GM12873 (cell line): ENCODE measurements around the gene ITGA6.

Experiments
- TF ChIP-seq, protein P1 (sequence below): IDR thresholded peaks from 2 replicates; pipeline ENCODE4 v1.5.1; 2012; ENCODE audit warnings: low read depth, mild to moderate bottlenecking, moderate library complexity, low read length, control low read depth; ENCODE audit not compliant: insufficient read depth; ENCODE audit errors: missing control alignments

ITGA6 gene

GRCh38 chr2:172427256-172427989 lies at the start of gene ITGA6:
Gene ITGA6 (plus strand): TSS chr2:172427586.
- TF ChIP-seq, protein P1, sequence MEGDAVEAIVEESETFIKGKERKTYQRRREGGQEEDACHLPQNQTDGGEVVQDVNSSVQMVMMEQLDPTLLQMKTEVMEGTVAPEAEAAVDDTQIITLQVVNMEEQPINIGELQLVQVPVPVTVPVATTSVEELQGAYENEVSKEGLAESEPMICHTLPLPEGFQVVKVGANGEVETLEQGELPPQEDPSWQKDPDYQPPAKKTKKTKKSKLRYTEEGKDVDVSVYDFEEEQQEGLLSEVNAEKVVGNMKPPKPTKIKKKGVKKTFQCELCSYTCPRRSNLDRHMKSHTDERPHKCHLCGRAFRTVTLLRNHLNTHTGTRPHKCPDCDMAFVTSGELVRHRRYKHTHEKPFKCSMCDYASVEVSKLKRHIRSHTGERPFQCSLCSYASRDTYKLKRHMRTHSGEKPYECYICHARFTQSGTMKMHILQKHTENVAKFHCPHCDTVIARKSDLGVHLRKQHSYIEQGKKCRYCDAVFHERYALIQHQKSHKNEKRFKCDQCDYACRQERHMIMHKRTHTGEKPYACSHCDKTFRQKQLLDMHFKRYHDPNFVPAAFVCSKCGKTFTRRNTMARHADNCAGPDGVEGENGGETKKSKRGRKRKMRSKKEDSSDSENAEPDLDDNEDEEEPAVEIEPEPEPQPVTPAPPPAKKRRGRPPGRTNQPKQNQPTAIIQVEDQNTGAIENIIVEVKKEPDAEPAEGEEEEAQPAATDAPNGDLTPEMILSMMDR, result no peak

GRCh38 chr2:172380436-172381274 lies 46.7 kb upstream of the ITGA6 start:
- TF ChIP-seq, protein P1, result no peak

GRCh38 chr2:172381275-172382027 lies 45.9 kb upstream of the ITGA6 start:
- TF ChIP-seq, protein P1, result no peak

GRCh38 chr2:172387361-172387760 lies 40.0 kb upstream of the ITGA6 start:
- TF ChIP-seq, protein P1, result no peak

DNA sequence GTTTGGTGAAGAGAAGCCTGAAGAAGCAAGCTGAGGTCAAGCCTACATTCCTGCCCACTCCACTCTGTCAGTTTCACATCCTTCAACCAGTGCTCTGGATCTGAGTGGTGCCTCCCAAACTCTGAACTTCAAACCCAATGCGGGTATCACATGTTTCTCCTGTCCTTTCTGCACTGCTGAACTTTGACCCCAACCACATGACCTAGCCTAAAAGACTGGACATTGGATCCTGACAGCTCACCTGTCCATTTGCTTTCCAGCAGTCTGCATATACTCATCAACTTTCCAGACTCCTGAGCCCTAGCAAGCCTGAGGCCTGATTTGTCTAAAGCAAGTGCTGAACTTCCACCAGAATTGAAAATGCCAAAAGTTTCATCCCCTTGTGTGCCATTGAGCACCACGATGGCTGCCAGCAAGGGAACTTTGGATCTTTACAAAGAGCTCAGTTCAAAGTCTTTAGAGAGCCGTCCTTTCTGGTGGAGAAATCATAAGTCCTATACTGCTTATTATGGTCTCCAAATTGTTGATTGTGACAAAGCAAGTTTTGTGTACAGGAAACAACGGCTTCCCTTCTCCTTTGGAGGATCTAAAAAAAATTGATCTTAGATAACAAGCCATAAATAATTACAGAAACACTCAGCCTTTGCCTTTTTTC lies 37.6 kb upstream of the ITGA6 start:
- TF ChIP-seq, protein P1, result no peak

DNA sequence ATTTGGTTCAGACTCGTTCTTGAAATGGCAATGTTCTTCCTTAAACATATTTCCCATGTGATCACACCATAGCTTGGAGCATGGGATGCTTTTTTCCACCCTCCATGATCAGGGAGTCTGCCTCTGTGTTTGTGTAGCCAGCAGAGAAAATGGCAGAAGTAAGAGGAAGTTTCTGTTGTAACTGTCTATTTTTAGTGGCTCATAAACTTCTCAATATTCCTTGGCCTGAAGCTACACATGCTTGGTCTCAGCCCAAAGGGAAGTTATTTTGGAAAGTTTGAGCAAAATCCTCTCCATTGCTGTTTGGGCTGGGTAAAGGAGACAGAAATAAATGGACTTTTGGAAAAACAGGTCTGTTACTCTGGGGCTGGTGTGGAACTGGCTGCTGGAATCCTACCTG lies 33.4 kb upstream of the ITGA6 start:
- TF ChIP-seq, protein P1, result no peak
